Kidney glomerular epithelial cell (primary cell): ENCODE results near the gene PLA2G3.
"Not testable (repeated sequence)": the region's sequence is repeated elsewhere in the genome, so short reads cannot be mapped to it uniquely, and the experiment has no call there.

Source experiments
- DNase-seq: peaks from one replicate; lab custom pipeline; 2025; lab: John Stamatoyannopoulos, UW

PLA2G3 gene

DNA sequence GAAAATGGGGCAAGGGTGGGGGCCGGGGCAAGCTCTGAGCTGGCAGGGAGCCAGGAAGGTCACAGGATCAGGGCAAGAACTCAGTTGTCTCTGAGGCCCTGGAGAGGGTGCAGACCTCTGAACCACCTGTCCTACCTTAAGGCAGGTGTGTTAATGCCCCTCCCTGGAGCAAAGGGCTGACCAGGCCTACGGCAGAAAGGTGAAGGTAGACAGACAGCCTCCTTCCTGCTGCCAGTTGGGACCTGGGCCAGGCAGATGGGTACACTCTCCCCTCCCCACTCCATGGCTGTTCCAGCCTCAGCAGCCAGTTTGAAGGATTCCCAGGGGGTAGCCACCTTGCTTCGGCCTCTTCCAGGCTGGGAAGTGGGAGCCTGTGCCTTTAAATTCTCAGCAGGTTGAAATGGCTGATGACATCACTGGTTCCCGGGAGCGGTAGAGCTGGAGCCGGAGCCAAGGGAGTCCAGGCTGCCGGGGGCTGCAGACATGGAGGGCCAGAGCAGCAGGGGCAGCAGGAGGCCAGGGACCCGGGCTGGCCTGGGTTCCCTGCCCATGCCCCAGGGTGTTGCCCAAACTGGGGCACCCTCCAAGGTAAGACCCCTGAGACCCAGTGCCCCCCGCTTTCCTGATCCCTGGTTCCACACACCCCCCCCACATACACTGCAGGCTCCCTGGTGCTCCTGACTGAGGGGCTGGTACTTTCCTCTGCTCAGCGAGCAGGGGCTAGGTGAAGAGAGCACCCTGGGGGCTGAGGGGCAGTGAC lies 17.6 kb downstream of the PLA2G3 start, which contains the start of gene INPP5J:
Gene INPP5J, plus strand, starts transcription at position 435 of the 760 bp plus-strand sequence. Its CDS starts 49 bp downstream, at position 484.
- DNase-seq: peak; percentile 55

DNA sequence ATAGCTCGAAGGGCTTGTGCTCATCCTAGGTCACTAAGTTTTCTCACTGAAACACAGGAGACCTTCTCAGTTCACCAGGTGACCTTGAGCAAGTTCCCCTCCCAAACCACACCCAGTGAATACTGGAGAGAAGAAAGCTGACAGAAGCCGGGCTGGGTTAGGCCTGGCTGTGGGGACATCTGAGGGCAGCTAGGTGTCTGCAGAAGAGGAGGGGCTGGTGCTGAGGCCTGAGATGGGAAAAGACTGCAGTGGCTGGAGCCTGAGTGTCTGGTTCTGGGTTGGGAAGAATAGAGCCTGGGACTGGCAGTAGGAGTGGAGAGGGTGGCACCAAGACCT lies 18.1 kb downstream of the PLA2G3 start:
- no peak for DNase-seq

DNA sequence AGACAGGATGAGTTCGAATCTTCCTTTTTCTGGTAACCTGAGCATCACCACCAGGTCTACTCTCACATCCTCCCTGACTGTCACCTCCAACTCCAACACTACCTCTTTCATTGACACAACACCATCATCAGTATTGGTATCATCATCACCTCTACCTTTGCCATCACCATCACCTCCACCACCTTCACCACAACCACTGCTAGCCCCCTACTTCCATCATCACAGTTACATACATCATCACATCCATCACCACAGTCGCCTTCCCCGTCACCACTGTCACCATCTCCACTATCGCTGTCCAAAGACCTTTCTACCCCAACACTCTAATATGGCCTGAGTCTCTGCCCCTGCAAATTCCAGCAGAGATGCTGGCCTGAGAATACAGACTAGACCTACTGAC lies 18.9 kb downstream of the PLA2G3 start:
- DNase-seq: no peak

DNA sequence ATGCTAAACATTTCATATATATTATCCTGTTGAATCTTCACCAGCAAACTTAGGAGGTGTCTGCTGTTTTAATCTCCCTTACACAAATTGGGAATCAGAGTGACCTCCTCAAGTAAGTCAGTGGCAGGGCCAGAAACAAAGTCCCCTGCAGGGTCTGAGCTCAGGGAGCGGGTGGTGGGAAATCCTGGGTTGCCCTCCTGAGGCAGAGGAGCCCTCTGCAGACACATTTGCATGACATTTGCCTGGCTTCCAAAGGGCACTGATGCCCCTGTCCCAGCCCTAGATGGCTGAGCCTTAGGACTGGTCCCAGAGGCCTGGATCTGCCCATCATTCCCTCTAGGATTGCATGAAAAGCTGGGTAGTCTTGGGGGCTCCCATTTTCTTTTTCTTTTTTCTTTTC lies 19.7 kb downstream of the PLA2G3 start:
- no peak for DNase-seq

DNA sequence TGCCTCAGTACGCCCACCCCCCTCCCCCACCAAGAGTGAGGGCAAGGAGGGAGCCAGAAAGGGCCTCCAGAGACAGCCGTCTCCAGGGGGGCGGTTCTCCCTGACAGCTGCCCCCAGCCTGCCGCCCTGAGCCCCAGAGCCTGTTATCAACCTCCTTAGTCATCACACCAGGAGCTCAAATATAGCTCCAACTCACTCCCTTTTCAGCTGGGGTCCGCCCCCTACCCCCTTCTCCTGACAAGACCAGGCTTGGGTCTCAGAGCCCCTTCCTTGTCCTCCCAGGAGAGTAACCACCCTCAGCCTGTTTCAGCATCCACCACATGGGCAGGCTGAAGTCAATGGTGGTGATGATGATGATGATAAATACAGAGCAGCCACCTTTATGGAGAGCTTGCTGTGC lies 20.1 kb downstream of the PLA2G3 start:
- DNase-seq: no peak

DNA sequence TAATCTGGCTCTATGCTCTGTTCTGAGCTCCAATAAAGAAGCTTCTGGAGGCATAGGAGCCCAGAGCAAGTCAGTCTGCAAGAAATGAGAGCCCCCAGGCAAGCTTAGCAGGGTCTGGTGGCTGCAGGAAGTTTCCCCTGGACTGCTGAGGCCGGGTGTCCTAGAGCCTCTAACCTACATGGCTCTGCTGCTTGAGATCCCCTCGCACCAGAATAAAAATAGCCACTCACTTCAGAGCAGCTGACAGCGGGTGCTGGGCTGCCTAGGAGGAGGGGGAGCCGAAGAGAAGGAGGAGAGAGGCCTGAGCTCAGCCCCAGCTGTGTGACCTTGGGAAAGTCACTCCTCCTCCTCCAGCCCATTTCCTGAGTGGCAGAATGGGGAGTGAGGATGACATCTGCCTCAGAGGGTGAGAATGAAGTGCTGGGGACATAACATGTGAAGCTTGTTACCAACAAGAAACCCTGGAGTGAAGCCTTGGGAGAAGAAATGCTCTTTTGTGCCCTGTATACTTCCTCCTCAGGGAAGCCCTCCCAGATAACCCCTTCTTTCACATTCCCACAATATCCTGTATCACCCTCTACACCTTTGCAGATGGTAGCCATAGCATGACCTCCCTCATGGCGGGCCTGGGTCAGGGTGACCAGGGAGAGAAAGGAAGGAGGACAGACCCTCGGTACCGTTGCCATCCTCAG lies 21.1 kb downstream of the PLA2G3 start:
- no peak for DNase-seq

DNA sequence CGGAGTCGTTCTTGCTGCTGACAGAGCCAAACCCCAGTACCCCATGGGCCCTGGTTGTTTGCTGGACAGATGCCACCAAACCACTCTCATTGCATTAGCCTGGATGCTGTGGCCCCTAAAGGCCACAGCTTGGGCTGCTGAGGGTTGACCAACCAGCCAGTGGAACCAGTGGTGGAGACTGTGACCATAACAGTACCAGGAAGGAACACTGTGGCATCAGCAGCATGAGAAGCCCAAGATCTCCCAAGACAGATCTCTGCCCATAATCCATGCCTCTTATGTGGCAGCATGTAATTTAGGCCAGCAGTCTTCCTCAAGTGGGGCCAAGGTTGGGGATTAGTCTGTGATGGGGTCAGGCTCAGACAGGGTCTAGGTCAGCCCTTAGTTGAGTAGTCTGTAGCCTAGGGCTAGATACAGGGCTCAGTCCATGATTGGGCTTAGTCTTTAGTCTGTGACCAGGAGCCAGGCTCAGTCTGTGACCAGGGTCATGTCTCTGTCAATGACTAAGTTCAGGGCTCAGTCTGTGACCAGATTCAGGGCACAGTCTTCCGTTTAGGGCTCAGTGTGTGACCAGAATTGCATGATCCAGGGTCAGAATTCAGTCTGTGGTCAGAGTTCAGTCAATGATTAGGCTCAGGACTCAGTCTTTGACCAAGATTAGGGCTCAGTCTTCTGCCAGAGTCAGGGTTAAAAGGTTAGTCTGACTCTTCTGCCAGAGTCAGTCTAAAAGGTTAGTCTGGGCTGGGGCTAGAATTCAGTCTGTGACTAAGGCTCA lies 22.1 kb downstream of the PLA2G3 start:
- DNase-seq: no peak

DNA sequence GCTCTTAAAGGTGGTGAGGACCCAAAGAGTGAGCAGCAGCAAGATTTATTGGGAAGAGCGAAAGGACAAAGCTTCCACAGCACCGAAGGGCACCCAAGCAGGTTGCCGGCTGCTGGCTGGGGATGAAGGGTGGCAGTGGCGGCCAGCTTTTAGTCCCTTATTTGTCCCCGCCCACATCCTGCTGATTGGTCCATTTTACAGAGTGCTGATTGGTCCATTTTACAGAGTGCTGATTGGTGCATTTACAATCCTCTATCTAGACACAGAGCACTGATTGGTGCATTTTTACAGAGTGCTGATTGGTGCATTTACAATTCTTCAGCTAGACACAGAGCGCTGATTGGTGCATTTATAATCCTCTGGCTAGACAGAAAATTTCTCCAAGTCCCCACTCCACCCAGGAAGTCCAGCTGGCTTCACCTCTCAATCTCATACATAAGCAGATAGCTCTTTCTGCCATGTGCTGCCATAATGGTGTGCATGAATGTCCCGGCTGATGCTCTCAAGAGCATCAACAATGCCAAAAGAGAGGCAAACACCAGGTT lies 27.7 kb downstream of the PLA2G3 start:
- not testable (repeated sequence) for DNase-seq

DNA sequence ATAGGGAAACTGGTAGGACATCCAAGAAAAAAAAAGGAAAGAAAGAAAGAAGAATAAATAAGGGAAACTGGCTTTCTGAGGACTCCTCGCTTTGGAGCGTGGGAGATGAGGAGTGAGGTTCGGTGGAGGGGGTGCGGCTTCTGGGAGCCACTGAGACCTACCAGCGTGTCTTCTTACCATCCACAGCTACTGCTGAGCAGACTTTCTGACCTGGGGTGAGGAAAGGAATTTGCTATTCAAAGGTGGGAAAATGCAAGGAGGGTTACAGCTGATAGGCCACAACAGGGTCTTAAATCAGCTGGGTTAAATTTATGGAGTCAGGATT lies 32.5 kb downstream of the PLA2G3 start:
- no peak for DNase-seq

DNA sequence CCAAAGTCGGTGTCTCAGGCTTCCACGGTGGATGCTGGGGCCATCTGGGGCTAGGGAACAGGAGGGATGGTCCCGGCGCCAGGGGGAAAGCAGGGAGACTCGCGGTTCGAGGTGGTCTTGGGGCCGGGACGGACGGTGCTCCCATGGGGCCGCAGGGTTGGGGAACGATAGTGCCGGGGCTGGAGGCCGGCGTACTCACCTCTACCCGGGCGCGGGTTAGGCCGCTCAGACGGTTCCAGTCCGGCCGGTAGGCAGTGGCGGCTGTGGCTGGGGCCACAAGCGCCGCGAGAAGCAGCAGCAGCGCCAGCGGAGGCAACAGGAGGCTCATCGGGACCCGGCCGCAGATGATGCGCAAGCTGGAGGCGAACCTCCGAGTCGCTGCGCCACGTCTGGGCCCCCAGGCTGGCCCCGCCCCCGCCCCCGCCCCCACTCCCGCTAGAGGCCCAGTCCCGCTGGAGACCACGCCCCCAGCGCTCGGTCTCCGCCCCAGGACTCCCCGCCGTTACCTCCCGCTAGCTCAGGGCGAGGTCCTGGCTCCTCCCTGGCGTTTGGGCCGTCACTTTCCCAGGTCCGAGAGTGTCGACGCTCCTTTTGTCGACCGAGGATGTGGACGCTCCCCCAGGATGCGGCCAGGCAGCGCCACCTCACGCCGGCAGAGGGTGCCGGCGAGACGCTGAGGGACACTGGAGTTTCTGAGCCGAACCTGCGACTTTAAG lies 33.0 kb downstream of the PLA2G3 start, which contains the start of gene SELENOM:
Gene SELENOM, minus strand, starts transcription at position 391 of the 716 bp plus-strand sequence. Its CDS starts 63 bp downstream, at position 328.
- DNase-seq: peak; percentile 86

DNA sequence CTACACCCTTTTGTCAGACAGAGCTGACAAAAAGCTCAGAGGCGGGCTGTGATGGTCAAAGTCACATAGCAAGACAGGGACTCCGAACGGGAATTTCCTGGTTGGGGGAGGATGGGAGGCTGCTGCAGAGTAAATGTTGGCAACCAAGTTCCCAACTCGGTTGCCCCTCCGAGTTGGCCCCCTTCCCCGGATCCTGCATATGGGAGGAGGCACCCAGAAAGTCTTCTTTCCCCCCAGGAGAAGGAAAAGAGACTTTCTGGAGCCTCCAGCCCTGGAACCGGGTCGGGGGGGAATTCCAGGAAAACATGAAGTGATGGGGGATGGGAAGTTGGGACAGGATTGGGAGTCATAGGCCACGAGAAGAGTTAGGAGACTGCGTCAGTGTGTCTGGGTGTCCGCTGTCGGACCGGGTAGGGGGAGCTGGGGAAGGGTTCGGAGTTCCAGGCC lies 33.6 kb downstream of the PLA2G3 start:
- DNase-seq: no peak

DNA sequence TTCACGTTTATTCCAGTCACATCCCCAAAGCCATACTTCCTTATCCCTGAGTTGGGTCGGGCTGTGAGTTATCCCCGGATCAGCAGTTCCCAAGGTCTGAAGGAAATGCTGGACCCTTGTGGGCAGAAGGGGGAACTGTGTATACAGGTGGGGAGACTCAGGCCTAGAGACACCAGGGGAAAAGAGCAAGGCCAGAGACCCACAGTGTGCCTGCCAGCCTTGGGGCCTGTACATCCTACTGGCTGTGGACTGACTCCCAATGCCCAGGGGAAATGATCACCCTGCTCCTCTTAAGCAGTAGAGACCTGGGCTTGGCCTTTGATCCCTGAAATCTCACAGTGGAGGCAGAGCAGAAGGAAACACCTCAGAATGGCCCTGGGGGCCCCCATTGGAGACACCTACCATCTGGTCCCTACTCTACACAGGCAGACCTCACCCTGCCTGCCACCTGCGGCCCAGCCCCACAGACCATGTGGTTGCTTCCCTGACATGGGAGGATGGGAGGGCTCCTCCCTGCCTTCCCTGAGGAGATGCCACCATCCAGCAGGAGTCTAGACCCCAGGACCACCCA lies 34.2 kb downstream of the PLA2G3 start:
- DNase-seq: no peak

DNA sequence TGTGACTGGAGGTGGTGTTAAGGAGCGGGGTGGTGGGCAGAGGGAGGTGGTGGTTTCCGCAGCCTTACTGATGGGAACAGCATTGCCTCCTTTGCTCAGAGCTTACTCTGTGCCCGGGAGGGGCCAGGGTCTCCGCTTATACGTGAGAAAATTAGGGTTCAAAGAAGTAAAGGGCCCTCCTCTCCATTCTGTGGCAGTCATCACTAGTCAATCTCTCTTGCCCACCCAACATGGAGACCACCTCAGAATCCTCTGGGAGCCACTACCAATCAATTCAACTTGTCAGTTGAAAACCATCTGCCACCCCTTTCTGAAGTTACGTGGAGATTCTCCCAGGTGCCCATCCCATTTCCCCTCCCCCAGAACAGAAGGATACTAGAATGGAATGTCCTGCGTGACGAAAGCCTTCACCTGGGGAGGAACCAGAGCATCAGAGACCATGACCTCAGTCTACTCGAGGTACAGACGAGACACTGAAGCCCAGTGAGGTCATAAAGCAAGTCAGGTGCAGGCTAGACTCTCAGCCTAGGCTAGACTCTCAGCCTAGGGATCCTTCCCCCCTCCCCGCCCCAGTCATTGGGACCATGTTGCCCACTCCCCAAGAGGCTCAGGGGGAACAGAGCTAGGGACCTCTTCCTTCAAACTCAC lies 34.9 kb downstream of the PLA2G3 start:
- no peak for DNase-seq

DNA sequence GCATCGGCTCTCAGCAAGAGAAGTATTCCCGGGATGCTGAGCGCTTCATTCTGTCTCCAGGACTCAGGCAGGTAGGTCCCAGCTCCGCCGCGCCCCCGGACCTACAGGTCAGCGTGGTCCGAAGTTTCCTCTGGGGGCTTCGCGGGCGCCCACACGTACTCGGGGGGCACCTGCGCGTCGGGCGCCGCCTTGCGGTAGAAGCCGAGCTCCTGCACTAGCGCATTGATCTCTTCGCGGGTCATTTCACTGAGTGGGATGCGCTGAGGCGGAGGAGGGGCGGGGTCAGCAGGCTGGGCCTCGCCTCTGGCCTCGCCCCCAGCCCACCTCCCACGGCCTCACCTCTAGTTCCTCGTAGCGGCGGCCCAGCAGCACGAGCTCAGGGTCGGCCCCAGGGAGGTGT lies 35.4 kb downstream of the PLA2G3 start:
- DNase-seq: no peak

DNA sequence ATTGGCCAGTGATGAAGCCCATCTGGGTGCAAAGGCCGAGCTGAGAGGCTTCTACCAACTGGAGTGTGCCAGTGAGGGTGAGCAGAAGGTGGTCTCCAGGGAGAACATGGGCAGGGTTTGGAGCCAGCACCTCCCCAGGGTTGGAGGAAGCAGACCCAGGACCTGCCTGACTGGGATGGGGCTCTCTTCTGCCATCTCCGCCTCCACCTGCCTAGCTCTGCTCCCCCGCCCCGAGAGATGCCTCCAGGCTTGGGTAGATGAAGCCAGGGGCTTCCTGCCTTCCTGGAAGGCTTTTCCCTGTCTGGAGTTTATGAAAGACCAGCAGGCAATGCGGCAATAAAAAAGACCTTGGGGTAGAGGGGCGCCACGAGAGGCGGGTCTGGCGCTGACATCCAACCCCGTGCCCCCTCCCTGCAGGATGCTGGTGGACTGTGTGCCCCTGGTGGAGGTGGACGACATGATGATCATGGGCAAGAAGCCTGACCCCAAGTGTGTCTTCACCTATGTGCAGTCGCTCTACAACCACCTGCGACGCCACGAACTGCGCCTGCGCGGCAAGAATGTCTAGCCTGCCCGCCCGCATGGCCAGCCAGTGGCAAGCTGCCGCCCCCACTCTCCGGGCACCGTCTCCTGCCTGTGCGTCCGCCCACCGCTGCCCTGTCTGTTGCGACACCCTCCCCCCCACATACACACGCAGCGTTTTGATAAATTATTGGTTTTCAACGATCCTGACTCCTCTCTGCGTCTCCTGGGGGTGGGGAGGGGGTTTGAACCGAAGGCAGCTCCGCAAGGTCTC lies 36.2 kb downstream of the PLA2G3 start:
- no peak for DNase-seq

DNA sequence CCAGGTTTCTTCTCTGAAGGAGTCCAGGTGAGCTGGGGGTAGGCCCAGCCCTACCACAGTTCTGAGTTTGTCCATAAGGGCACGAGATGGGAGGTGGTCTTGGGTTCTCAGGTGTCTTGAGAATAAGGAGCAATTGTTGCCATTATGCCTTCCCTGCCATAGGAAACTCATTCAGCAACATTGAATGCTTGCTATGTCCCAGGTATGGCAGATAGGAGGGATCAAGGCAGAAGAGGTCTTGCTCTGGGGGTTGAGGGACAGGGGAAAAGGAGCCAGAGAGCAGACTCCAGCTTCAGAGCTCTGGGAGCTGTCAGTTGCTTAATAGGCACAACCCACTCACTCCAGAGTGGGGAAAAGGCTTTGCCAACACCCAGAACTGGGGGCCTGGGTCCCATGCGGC lies 37.2 kb downstream of the PLA2G3 start:
- no peak for DNase-seq

DNA sequence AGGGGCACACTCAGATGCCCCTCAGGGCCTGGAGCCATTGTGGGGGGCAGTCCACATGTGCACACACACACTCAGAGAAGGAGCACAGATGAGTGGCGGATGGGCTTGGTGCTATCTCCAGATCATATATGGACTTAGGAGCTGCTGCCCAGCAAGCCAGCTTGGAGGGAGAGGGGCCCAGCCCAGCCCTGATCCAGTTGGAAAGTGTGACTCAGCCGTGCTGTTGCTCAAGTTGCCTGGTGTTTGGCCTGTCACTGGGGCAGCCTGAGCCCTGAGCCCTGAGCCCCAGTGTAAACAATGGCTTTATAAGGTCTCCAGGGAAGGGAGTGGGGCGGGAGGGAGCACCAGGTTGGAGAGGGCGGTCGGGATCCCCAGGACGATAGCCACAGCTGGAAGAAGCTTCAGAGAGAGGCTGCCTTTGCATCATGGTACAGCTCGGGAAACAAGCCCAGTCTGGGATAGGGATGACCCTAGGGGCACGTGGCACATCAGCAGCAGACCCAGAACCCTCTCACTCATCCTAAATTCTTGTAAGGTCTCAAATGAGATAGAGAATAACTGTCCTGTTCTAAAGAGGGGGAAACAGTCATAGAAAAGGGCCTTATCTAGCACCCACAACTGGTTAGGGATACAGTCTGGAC lies 37.7 kb downstream of the PLA2G3 start:
- no peak for DNase-seq

DNA sequence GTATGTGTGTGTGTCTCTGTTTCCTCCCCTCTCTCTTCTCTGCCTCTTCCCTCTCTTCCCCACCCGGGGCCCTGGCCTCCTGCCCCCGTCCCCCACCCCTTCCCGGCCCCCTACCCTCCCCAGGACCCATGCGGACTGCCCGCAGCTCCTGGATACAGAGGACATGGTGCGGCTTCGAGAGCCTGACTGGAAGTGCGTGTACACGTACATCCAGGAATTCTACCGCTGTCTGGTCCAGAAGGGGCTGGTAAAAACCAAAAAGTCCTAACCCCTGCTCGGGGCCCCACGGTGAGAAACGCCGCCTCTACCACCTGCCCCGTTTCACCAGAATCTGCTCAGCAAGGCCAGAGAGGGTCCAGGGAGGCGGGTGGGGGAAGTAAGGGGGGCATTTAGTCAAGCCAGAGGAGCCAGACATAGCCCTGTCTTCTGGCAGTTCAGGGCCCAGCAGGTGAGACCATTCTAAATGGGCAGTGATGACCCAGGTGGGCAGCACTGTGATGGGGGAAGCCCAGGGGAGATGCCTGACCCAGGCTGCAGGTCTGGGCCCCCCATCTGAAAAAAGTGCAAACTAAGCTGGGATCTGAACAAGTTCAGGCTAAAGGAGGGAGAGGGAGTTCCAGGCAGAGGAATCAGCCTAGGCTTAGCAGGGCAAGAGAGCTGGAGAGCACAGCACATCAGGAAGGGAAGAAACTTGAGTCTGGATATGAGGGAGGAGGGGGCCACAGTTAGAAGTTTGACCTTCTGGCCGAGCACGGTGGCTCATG lies 39.4 kb downstream of the PLA2G3 start:
- DNase-seq: no peak
